GOT3 (cell line): ENCODE results near the gene ZNF792.
"Not testable (repeated sequence)": the region's sequence is repeated elsewhere in the genome, so short reads cannot be mapped to it uniquely, and the experiment has no call there.

Experiments used
- DNase-seq: peaks from one replicate; lab custom pipeline; 2025; ENCODE audit warnings: mixed read lengths; lab: John Stamatoyannopoulos, UW

Gene ZNF792

DNA sequence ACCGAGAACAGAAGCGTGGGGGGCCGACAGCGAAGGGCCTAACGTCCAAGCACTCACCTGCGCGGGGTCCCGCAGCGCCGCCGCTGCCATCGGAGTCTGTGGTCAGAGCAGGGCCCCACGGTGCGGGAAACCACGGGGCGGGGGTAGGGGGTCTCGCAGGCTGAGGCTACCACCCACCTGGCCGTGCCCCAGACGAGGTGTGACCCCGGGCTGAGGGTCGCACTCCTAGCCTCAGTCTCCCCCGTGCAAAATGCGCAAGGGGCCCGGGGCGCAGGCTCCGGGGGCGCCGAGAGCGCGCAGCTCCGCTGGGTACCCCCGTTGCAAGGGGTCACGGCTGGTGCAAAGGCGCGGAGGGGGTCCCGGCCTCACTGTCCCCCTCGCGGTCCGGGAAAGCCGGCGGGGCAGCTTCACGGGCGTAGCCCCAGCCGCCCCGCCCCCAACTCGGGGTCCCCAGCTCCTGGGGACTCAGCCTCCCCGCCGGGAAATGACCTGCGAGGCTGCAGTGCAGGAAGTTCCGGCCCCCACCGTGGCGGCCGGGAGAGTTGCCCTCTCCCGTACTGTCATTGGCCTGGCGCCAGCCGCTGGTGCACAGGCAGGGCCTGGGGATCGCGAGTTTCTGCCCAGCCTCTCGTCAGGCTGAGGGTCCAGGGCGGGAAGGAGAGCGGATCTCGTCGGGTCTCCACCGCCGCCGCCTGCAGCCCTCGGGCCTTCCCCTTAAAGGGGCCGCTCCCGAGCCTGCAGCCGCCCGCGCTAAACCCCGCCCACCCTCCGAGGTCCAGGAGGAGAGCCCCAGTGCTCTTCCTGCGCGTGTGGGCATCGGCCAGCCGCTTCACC lies at the start of gene ZNF792:
ZNF792 (minus strand) TSS at position 657 of the 834 bp plus-strand sequence; CDS start at position 90, 567 bp downstream.
- no peak for DNase-seq

DNA sequence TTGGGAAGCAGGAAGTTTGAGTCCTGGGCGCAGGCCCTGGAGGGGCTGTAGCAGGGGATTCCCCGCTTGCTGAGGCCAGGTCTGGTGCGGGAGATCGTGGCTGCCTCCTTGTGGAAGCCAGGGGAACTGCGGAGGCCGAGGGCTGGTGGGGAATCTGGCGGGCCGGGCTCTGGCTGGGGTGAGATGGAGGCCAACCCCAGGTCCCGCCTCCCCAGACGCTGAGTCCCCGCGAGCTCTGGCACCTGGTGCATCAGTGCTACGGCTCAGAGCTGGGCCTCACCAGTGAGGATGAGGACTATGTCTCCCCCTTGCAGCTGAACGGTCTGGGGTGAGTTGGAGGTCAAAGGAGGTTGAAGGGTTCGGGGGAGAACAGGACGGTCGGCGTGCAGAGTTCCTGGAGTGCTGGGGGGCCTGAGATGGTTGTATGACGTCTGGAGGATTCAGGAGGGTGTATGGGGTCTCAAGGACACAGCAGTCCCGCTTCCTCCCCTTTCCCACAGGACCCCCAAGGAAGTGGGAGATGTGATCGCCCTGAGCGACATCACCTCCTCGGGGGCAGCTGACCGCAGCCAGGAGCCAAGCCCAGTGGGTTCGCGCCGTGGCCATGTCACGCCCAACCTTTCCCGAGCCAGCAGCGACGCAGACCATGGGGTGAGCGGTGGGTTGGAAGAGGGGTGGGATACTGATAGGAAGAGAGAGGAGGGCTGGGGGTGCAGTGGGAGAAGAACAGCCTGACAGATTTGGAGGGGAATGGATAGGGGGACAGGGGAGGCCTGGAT lies 49.2 kb upstream of the ZNF792 start:
- DNase-seq = no peak

DNA sequence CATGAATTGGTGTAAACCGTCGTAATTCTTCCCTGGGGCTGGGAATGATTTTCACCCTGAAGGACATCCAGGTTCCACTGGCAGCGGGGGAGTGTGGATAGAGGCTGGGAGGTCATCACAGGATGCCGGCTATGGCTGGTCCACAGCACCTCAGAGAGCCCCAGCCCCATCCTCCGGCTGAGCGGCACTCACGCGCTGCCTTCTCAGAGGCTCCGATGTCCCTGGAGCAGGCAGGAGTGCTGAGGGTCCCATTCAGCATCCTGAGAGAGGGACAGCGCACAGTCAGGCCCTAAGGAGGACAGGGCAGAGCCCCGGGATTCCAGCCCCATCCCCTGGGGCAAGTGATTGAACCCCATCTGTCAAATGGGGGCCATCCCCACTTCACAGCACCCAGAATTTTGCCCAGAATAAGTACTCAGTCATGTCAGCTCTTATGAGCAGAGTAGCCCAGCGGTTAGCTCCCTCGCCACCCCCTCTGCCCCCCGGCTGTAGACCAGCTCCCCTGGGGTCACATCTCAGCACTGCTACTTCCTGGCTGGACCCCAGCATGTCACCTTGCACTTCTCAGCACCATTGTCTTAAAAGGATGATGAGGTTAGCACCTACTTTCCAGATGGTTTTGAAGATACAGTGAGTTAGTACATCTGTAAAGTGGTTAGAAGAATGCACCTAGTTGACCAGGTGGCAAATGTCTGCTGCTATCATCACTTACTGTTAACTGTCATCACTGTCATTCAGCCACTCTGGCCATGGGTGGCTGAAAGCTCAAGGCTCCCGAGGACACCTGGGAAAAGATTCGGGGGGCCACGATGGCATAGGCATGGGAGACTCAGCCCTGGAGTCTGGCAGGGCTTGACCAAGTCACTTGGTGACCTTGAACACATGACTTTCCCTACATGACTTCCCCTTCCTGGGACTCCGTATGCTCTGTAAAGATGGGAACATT lies 48.0 kb upstream of the ZNF792 start:
- DNase-seq = no peak

DNA sequence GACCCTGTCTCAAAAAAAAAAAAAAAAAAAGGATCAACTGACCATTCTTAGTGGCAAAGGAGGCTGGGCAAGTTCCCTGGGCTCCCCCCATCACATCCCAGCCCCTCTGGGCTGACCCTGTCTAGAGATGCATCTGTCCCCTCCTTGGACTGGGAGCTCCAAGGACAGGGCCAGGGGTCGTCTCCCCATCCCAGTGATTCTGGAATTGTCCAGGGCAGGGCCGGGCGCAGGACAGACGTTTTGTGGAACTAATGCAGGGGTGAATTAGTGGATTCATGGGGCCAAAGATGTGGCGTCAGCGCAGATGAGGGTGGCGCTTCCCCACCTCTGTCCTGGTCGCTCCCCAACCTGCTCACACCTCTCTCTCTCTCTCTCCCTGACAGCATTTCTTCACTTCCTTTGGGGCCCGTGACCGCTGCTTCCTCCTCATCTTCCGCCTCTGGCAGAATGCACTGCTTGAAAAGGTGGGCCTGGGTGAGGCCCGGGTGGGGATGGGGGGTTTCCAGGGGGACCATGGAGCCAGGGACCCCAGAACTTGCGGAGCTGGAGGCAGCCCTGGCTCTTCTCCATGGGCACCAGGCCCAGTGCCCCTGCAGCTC lies 47.2 kb upstream of the ZNF792 start:
- no peak for DNase-seq

DNA sequence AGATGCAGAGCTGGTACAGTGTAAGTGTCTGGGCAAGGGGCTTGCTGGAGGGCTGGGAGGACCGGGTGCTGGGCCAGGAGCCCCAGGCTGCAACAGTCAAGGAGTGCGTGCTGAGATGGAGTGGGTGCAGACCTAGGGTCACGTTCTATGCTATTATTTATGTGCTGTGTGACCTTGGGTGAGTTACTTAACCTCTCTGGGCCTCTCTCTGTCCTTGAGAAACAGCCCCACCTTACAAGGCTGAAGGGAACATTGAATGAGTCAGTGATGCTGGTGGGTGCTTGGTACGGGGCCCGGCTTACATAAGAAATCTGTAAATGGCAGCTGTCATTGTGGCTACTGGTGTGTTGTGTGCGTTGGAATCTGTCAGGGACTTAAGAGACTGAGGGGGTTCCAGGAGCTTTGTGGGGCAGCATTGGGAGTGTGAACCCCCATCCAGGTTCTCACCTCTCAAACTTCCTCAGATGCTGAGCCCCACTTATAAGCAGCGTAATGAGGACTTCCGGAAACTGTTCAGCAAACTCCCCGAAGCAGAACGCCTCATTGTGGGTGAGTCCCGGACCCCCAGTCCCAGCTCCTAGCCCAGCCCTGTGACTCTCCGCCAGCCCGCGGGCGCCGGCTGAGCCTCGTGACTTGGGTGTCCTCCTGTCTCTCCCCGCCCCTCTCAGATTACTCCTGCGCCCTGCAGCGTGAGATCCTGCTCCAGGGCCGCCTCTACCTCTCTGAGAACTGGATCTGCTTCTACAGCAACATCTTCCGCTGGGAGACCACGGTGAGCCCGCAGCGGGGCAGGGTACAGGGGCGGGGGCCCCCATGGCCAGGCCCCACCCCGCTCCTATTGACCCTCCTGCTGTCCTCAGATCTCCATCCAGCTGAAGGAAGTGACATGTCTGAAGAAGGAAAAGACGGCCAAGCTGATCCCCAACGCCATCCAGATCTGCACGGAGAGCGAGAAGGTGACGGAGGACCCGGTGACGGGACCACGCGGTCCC lies 45.7 kb upstream of the ZNF792 start:
- DNase-seq = no peak

DNA sequence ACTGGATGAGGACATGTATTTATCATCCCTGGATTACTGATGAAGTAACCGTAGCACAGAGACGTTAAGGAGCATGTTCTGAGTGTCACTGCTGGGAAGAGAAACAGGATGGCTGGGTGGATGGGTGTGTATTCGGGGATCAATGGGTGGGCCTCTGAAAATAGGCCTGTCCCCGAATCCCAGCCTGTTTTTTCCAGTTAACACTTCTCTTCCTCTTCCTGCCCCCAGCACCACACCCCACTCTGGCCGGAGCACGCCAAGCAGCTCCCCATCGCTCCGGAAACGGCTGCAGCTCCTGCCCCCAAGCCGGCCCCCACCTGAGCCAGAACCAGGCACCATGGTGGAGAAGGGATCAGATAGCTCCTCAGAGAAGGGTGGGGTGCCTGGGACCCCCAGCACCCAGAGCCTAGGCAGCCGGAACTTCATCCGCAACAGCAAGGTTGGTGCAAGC lies 44.9 kb upstream of the ZNF792 start:
- no peak for DNase-seq

DNA sequence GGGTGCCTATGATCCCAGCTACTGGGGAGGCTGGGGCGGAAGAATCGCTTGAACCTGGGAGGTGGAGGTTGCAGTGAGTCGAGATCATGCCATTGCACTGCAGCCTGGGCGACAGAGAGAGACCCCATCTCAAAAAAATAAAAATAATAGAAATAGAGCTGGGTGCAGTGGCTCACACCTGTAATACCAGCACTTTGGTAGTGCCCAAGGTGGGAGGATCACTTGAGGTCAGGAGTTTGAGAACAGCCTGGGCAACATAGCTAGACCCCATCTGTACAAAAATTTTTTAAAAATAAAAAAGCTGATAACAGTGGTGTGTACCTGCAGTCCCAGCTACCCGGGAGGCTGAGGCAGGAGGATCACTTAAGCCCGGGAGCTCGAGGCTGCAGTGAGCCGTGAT lies 43.4 kb upstream of the ZNF792 start:
- not testable (repeated sequence) for DNase-seq

DNA sequence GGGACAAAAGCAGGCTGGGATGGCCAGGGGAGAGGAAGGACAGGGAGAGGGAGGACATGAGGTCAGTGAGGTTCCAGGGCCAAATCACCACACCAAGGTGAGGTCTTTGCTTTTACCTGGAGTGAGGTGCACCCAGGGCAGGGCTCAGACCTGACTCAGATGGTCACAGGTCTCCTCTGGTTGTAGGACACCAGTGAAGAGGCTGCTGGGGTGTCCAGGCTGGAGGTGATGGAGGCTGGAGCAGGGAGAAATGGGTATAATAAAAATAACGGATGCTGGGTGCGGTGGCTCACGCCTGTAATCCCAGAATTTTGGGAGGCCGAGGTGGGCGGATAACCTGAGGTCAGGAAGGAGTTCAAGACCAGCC lies 43.0 kb upstream of the ZNF792 start:
- DNase-seq = no peak

DNA sequence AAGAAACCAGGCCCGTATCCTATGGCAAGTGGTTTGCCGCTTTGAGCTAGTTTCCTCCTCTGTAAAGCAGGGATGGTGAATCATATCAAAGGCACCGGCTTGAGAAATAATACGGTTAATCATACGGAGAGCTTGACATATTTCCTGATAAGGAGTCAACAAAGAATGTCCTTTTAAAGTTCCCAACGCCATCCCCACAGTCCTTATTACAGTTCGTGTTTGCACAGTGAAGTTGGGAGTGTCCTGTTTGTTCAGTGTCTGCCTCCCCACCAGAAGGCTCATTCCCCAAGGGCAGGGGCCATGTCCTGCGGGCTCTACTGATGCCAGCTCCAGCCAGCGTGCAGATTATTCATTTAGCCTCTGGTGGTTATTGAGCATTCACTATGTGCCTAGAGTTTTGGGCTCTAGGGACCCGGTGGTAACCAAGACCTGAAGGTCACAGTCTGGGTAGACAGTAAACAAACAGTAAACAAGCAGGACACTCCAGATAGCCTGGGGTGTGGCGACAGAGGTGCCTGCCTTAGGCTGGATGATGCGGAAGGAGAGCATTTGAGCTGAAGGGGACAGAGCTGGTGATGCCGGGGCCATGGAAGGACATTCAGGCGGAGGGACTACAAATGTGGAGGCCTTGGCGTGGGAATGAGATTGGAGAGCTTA lies 42.4 kb upstream of the ZNF792 start:
- DNase-seq = no peak

DNA sequence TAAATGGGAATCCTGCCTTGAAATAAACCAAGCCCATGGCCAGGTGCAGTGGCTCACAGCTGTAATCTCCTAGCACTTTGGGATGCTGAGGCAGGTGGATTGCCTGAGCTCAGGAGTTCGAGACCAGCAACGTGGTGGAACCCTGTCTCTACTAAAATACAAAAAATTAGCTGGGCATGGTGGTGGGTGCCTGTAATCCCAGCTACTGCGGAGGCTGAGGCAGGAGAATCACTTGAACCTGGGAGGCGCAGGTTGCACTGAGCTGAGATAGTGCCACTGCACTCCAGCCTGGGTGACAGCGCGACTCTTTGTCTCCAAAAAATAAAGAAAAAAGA lies 41.9 kb upstream of the ZNF792 start:
- not testable (repeated sequence) for DNase-seq

DNA sequence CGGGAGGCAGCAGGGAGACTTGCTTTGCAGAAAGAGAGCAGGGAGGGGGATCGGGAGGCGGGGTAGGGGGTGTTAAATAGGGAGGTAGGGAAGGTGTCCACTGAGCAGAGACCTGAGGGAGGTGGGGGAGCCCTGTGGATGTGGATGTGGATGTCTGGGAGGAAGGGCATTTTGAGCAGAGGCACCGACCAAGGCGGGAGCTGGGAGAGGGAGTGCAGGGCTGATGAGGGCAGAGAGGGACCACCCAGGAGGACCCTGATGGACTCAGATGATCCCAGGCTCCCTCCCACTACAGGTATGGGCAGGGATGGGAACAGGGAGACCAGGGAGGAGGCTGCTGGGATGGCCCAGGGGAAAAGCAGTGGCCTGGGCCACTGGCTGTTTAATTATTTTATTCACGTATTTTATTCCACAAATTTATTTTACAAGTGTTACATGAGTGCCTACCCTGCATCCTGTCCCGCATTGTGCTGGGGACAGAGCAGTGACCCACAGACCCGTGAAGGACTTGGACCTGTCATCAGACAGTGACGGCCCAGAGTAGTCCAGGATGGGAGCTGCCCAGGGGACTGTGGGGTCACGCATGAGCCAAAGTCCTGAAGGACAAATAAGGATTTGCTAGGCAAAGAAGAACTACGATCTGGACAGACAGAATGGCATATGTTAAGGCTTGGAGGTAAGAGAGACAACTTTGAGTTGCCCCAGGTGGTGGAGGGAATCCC lies 41.4 kb upstream of the ZNF792 start:
- DNase-seq = no peak

DNA sequence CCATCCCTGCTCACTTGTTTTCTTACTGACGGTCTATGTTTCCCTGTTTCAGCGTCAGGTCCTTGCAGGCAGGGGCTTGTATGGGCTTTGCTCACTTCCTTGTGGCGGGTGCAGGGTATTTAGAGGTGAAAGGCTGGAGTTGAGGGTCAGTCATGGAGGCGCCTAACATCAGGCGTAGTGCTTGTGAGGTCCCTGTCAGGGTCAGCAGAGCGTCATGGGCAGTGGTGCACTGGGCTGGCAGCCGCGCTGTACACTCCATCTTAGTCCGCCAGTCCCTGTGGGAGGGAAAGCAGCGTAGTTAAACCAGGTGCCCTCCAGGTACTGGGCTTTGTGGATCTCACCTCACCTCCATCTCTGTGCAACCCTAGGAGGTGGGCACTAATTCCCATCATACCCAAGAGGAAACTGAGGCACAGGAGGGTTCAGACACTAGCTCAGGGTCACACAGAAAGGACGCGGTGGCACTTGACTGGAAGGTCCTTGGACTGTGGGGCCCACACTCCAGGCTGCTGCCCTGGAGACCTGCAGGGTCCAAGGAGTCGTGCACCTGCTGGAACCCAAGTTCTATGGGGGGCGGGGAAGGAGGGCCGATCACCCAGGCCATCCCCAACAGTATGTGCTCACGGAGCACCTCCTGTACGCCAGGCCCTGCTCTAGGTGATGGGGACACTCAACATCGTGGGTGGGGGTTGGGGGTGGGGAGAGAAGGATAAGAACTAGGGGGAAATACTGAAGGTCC lies 40.7 kb upstream of the ZNF792 start:
- DNase-seq = no peak

DNA sequence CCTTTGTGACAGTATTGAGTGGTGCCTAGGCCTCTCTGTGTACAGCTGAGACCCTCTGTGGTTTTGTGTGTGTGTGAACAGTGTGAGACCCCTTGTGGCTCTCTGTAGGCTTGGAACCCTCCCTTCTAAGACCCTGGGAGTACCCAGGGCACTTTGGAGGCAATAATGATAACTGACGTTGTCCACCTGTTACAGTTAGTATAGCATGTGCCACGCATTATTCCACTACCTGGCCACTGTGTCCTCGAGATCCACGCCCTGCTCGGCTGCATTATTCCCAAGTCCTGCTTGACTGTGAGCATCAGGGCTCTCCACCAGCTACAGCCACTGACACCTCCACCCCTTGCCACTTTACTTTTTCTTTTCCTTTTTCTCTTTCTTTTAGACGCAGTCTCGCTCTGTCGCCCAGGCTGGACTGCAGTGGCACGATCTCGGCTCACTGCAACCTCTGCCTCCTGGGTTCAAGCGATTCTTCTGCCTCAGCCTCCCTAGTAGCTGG lies 38.1 kb upstream of the ZNF792 start:
- no peak for DNase-seq

DNA sequence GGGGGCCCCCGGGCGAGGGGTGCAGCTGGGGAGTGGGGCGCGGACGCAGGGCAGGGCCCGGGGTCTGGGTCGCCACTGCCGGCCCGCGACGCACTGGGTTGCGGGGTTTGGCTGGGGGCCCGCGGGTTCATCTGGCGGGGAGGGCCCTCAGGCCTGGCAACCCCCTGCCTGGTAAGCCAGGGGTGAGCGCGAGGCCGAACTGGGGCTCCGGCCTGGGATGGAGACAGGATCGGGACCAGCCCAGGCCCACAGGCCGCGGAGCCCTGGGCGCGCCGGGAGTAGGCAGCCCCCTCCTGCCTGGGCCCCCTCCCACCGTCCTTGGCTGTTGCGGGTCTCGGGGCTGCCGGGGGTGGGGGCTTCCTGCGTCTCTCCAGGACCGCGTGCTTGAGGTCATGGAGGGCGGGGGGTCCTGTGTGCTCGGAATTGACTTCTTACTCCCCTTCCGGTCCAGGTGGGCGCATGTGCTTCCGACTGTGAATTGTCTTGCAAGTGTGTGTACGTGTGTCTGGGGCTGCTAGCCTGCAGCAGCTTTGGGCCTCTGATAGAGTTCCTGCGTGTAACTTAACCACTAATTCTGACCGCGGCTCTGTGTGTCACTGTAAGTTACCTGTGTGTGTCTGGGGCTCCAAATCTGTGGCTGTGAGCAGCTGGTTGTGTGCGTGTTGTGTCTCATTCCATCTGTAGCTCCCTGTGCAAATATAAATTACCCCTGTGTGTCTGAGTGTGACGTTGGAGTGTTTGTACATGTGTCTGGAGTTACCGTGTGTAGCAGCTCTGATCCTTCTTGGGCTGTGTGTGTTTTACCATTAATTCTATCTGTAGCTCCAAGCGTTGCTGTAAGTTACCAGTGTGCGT lies 36.8 kb upstream of the ZNF792 start:
- DNase-seq = no peak

DNA sequence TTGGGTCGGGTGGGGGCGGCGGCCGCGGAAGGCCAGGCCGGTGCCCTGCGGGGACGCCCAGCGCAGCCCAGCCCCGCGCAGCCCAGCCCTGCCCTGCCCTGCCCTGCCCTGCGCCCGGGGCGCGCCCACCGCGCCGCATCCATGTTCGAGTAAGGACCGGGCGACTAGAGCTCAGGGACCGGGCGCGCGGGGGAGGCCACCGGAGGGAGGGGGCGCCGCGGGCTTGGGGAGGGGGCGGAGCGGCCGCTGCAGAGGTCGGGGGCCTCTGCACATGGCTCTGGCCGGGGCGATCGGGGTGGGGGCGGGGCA lies 36.3 kb upstream of the ZNF792 start:
- no peak for DNase-seq

DNA sequence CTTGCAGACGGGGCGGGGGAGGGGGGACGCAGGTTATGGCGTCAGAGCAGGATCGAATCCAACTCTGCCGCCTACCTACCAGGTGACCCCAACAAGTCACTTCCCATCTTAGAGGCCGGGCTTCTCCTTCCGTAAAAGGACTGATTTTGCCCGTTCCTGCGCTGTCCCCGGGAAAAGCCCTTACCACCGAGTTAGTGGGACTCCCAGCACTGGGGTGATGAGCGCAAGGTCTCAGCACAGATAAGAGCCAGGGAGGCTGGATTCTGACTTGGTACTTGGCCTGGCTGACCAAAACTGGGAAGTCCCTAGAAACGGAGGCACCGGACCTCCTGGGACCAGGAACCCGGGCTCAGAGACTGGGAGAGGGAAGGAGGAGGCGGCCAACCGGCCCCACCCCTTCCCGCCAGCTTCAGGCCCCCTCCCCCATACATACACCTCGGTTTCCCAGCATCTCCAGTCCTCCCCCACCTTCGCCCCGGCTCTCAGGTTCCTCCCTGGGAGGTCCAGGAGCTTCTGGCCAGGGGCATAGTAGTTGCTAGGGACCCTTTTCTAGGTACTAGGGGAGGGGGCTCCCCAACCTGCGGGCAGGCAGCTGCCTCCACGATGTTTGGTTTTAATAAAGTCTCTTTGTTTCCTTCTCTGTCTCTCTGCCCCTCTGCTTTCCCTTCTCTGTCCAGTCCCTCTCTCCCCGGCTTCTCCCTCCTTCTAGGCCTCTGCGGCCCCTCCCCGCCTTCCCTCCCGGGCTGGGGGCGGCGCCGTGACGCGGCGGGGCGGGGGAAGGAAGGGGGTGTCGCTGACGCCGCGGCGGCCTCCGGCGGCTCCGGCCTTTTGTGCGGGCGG lies 35.7 kb upstream of the ZNF792 start, which contains the start of gene GRAMD1A:
GRAMD1A (plus strand) TSS at position 826 of the 840 bp plus-strand sequence. CDS start 156 bp downstream, outside the sequence.
- peak; percentile 43 for DNase-seq
